ENCODE measurements around the gene AP3M1. TPM values are rescaled to one million over a fixed set of nuclear protein-coding genes. Genes with fewer than 3 reads are reported as not detected.

AP3M1 gene
- total RNA-seq, 1 experiment from 2014 or later, result 27.8 TPM

GRCh38 chr10:74088722-74089121, 61.9 kb downstream of the AP3M1 start:
- peaks cover 37% of the 10 kb centered on the region for H3K36me3 ChIP-seq (replicated peaks; ENCODE audit: control insufficient read depth, insufficient read depth, low read length)
- no peak overlapping the region for H3K4me3 ChIP-seq (ENCODE audit: insufficient read depth, low read depth, low read length)
- DNase-seq, result no peak
- no peaks in the 10 kb centered on the region for H3K27me3 ChIP-seq (ENCODE audit: control insufficient read depth, insufficient read depth, low read length)

- Histone ChIP-seq H3K4me3 (ENCODE audit: insufficient read depth, low read depth, low read length) (no peak overlapping the region), H3K36me3 (replicated peaks; ENCODE audit: control insufficient read depth, insufficient read depth, low read length) (peaks cover 41% of the 10 kb centered on the region), H3K27me3 (ENCODE audit: control insufficient read depth, insufficient read depth, low read length) (no peaks in the 10 kb centered on the region)
- DNase-seq, result no peak
Measured at GRCh38 chr10:74086317-74086716, 64.3 kb downstream of the AP3M1 start.

GRCh38 chr10:74084955-74085354, 65.7 kb downstream of the AP3M1 start:
- Histone ChIP-seq H3K36me3 (replicated peaks; ENCODE audit: control insufficient read depth, insufficient read depth, low read length) (peaks cover 30% of the 10 kb centered on the region), H3K4me3 (ENCODE audit: insufficient read depth, low read depth, low read length) (no peak overlapping the region), H3K27me3 (ENCODE audit: control insufficient read depth, insufficient read depth, low read length) (no peaks in the 10 kb centered on the region)
- DNase-seq, result no peak

DNA sequence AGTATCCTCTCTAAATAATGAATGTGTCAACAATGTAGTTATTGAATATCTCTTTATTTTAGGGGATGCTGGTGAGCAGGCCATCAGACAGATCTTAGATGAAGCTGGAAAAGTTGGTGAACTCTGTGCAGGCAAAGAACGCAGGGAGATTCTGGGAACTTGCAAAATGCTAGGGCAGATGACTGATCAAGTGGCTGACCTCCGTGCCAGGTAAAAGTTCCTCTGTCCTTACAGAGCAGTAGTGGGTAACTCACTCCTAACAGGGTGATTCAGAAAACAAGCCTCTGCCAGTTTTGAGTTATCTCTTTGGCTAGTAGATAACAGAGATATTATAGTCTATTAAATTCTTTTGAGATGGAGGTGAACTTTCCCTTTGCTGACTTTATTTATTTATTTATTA, 67.3 kb downstream of the AP3M1 start:
- DNase-seq, result no peak
- Histone ChIP-seq H3K4me3 (ENCODE audit: insufficient read depth, low read depth, low read length) (no peak overlapping the region), H3K27me3 (ENCODE audit: control insufficient read depth, insufficient read depth, low read length) (no peaks in the 10 kb centered on the region), H3K36me3 (replicated peaks; ENCODE audit: control insufficient read depth, insufficient read depth, low read length) (peaks cover 19% of the 10 kb centered on the region)

DNA sequence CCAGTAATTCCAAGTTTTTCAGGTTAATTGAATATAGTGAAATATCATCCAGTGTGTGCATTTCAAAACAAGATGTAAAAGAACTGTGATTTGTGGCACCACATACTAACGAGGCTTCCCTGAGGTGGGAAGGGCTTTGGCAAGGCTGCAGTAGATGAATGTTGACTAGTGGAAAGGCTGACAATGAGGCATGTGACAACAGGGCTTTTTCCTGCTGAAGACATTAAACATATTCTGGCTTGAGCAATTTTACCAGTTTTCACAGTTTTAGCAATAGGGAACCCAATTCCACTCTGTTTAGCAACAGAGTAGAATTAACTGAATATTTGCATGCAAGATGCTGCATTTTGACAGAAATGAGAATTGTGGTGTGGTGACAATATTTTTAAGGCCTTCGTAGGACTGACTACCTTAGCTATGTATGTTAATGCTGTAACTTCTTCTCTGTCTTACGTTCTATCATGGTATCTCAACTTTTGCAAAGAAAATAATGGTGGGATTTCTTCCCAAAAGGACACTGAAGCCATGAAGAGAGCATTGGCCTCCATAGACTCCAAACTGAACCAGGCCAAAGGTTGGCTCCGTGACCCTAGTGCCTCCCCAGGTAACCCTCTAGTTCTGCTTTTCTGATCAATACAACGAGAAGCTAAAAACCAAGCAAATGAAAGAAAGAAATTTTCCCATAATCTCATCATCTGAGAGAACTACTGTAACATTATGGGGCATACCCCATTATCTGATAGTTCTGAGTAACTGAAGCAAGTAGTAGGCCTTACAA, 68.5 kb downstream of the AP3M1 start:
- Histone ChIP-seq H3K36me3 (replicated peaks; ENCODE audit: control insufficient read depth, insufficient read depth, low read length) (peaks cover 16% of the 10 kb centered on the region), H3K27me3 (ENCODE audit: control insufficient read depth, insufficient read depth, low read length) (no peaks in the 10 kb centered on the region), H3K4me3 (ENCODE audit: insufficient read depth, low read depth, low read length) (no peak overlapping the region)
- no peak for DNase-seq

DNA sequence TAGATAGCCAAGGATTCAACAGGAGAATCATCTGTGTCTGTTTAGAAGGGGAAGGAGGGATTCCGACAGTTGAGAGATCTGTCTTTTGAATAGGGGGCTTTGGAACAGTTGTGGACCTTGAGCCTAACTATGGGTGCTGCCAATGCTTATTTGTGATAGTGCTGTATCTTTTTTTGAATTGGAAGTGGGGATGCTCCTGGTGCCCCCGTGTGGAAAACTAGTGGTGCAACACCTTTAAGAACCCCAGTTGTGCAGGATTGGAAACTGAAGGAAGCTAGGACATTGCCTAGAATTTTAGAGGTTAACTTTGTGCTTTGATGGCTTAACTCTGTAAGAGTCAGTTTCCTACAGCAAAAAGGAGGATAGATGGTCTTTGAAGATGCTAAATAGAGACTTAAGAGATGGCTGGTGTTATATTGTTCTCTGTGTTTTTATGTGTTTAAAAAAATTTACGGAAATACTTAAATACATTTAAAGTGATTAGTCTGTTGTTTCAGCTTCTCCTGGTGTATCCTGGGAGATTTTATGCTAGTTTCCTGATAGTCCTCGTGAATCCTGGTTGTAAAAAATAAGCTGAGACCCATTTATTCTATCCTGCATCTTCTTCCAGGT, 69.3 kb downstream of the AP3M1 start:
- Histone ChIP-seq H3K4me3 (ENCODE audit: insufficient read depth, low read depth, low read length) (no peak overlapping the region), H3K27me3 (ENCODE audit: control insufficient read depth, insufficient read depth, low read length) (no peaks in the 10 kb centered on the region), H3K36me3 (replicated peaks; ENCODE audit: control insufficient read depth, insufficient read depth, low read length) (peaks cover 17% of the 10 kb centered on the region)
- DNase-seq, result peak; percentile 68

DNA sequence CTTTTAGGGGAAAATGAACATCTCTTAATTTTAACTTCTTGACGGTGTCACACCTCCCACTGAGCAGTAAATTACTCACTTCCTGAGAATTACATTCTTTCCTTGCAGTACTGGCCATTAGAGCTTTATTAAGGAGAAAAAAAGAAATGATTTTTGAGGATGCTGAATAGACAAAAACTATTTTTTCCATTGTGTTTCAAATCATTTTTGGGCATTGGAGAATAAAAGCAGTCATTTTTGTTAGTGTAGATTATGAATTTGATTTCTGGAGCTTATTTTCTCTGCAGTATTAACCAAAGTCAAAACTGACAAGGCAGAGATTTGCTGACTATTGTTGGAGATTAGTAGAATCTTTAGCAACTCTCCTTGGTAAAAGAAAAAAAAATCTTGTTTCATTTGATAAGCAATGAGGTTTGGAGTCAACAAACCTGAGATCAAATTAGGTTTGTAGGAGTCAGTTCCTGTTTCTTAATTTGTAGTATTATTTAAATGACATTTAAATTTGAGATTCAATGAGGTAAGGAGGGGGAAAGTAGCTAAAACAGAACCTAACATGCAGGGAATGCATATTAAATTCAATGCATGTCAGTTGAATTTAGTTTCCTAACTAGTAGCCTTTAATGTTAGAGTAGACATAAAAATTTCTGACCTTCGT, 70.6 kb downstream of the AP3M1 start:
- no peak overlapping the region for H3K4me3 ChIP-seq (ENCODE audit: insufficient read depth, low read depth, low read length)
- DNase-seq, result no peak
- H3K36me3 ChIP-seq (replicated peaks; ENCODE audit: control insufficient read depth, insufficient read depth, low read length), result peaks cover 15% of the 10 kb centered on the region

DNA sequence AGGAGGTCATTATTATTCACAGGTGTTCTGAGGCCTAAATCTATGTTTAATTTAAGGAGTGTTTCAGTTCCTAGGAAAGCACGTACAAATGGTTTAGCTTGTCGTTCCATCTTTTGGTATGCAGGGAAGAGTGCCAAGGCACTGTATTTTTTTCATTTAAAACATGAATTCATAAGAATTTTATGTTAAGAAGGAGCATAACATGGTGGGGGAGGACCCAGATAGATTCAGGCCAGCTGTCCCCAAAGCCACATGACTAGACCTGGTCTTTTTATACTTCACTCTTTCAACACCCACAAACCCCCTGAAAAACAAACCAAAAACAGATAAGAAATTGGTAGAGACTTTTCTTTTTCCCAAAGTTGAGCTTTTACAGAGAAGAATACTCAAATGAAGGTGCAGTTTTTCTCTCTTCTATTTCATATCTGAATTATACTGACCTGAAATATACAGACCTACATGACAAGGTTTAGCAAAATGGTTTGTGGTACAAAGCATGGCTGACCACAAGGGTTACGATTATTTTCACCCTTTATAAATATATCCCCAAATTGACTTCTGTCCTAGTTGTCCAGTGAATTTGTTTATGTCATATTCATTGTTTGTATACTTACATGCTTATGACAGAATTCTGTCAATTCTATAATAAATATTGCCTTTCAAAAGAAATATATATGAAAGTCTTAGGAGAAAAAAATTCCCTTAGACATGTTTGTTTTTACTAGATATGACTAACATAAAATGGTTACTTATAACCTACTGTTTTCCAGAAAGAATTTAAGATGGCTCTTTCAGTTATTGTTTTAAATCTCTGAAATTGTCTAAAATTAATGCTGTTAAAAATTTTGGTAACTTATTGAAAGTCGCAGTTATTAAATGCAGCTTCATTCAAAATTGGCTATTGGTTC, 71.3 kb downstream of the AP3M1 start:
- Histone ChIP-seq H3K36me3 (replicated peaks; ENCODE audit: control insufficient read depth, insufficient read depth, low read length) (peaks cover 12% of the 10 kb centered on the region), H3K27me3 (ENCODE audit: control insufficient read depth, insufficient read depth, low read length) (no peaks in the 10 kb centered on the region), H3K4me3 (ENCODE audit: insufficient read depth, low read depth, low read length) (no peak overlapping the region)
- no peak for DNase-seq

More for the DNA sequence above, 70.6 kb downstream of the AP3M1 start:
- no peaks in the 10 kb centered on the region for H3K27me3 ChIP-seq (ENCODE audit: control insufficient read depth, insufficient read depth, low read length)

- no peak overlapping the region for H3K4me3 ChIP-seq (ENCODE audit: insufficient read depth, low read depth, low read length)
- H3K36me3 ChIP-seq (replicated peaks; ENCODE audit: control insufficient read depth, insufficient read depth, low read length), result peaks cover 17% of the 10 kb centered on the region
- no peak for DNase-seq
- no peaks in the 10 kb centered on the region for H3K27me3 ChIP-seq (ENCODE audit: control insufficient read depth, insufficient read depth, low read length)
Measured at GRCh38 chr10:74078037-74078436, 72.6 kb downstream of the AP3M1 start.

DNA sequence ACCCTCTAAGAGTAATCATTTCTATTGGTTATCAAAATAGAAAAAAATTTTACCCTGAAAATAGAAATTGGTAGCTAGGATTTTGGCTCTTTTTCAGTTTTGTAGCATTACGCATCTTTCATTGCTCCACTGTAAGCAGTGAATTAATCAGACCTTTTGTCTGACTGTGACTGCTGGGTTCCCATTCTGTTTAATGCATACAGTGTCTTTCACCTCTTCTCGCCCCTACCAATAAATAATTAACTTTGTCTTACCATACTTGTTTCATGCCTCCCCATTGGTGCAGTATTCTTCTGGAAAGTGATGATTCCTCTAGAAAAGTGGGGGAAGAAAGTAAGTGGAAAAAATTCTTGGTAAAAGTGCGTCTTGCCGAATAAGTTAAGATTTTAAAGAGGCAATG, 73.2 kb downstream of the AP3M1 start:
- Histone ChIP-seq H3K27me3 (ENCODE audit: control insufficient read depth, insufficient read depth, low read length) (no peaks in the 10 kb centered on the region), H3K4me3 (ENCODE audit: insufficient read depth, low read depth, low read length) (no peak overlapping the region), H3K36me3 (replicated peaks; ENCODE audit: control insufficient read depth, insufficient read depth, low read length) (peaks cover 15% of the 10 kb centered on the region)
- no peak for DNase-seq

GRCh38 chr10:74076961-74077360, 73.7 kb downstream of the AP3M1 start:
- Histone ChIP-seq H3K36me3 (replicated peaks; ENCODE audit: control insufficient read depth, insufficient read depth, low read length) (peaks cover 15% of the 10 kb centered on the region), H3K27me3 (ENCODE audit: control insufficient read depth, insufficient read depth, low read length) (no peaks in the 10 kb centered on the region), H3K4me3 (ENCODE audit: insufficient read depth, low read depth, low read length) (no peak overlapping the region)
- no peak for DNase-seq

GRCh38 chr10:74075906-74076305, 74.7 kb downstream of the AP3M1 start:
- H3K4me3 ChIP-seq (ENCODE audit: insufficient read depth, low read depth, low read length), result no peak overlapping the region
- no peaks in the 10 kb centered on the region for H3K27me3 ChIP-seq (ENCODE audit: control insufficient read depth, insufficient read depth, low read length)
- no peak for DNase-seq
- peaks cover 13% of the 10 kb centered on the region for H3K36me3 ChIP-seq (replicated peaks; ENCODE audit: control insufficient read depth, insufficient read depth, low read length)

GRCh38 chr10:74072503-74072902, 78.1 kb downstream of the AP3M1 start:
- Histone ChIP-seq H3K36me3 (replicated peaks; ENCODE audit: control insufficient read depth, insufficient read depth, low read length) (peaks cover 13% of the 10 kb centered on the region), H3K27me3 (ENCODE audit: control insufficient read depth, insufficient read depth, low read length) (no peaks in the 10 kb centered on the region), H3K4me3 (ENCODE audit: insufficient read depth, low read depth, low read length) (no peak overlapping the region)
- no peak for DNase-seq

- H3K36me3 ChIP-seq (replicated peaks; ENCODE audit: control insufficient read depth, insufficient read depth, low read length), result peaks cover 11% of the 10 kb centered on the region
- no peaks in the 10 kb centered on the region for H3K27me3 ChIP-seq (ENCODE audit: control insufficient read depth, insufficient read depth, low read length)
- no peak overlapping the region for H3K4me3 ChIP-seq (ENCODE audit: insufficient read depth, low read depth, low read length)
- no peak for DNase-seq
Measured at GRCh38 chr10:74071157-74071556, 79.5 kb downstream of the AP3M1 start.
